GM12872 (cell line): ENCODE measurements around the gene PPIP5K2.

Source experiments
- CTCF ChIP-seq: IDR thresholded peaks from 3 replicates; pipeline ENCODE4 v1.5.1; 2011; ENCODE audit warnings: low read depth, mild to moderate bottlenecking, low read length, moderate library complexity; ENCODE audit not compliant: insufficient read depth

The PPIP5K2 gene

GRCh38 chr5:103209065-103209464, 89.0 kb downstream of the PPIP5K2 start:
- no peak for TF ChIP-seq CTCF

GRCh38 chr5:103210952-103211351, 90.9 kb downstream of the PPIP5K2 start:
- TF ChIP-seq CTCF: no peak

- TF ChIP-seq CTCF: no peak
These were observed 91.8 kb downstream of the PPIP5K2 start for GRCh38 chr5:103211576-103212561.

GRCh38 chr5:103216137-103216536, 96.0 kb downstream of the PPIP5K2 start:
- TF ChIP-seq CTCF: no peak

GRCh38 chr5:103216697-103217096, 96.6 kb downstream of the PPIP5K2 start:
- TF ChIP-seq CTCF: no peak

- no peak for TF ChIP-seq CTCF
These were observed 97.0 kb downstream of the PPIP5K2 start for GRCh38 chr5:103217101-103217500.

- no peak for TF ChIP-seq CTCF
These were observed 98.1 kb downstream of the PPIP5K2 start for GRCh38 chr5:103218164-103218563.
